Fibroblast of gingiva (primary cell): ENCODE data around the gene MUC2.
A peak's percentile ranks its signal among the peaks of the same experiment; 100 is the strongest.

Experiments used
- DNase-seq: peaks from one replicate; pipeline ENCODE4 v3.0.0-alpha.2; 2011; ENCODE audit warnings: low read depth

MUC2 gene

GRCh38 chr11:1036931-1037330 is 37.7 kb upstream of the MUC2 start:
- DNase-seq = no peak

- DNase-seq = no peak
These were observed 37.1 kb upstream of the MUC2 start for GRCh38 chr11:1037506-1038055.

- DNase-seq = no peak
These were observed 36.3 kb upstream of the MUC2 start for GRCh38 chr11:1038361-1038760.

- DNase-seq = no peak
These were observed 35.8 kb upstream of the MUC2 start for GRCh38 chr11:1038921-1039320.

GRCh38 chr11:1039481-1040427 is 34.9 kb upstream of the MUC2 start:
- DNase-seq = no peak

GRCh38 chr11:1040428-1041148 is 34.1 kb upstream of the MUC2 start:
- peak; percentile 41 for DNase-seq

GRCh38 chr11:1041149-1041467 is 33.6 kb upstream of the MUC2 start:
- DNase-seq = no peak

- DNase-seq = no peak
These were observed 33.2 kb upstream of the MUC2 start for GRCh38 chr11:1041471-1041870.

- no peak for DNase-seq
These were observed 32.6 kb upstream of the MUC2 start for GRCh38 chr11:1041936-1042608.

GRCh38 chr11:1042626-1043562 is 31.8 kb upstream of the MUC2 start:
- no peak for DNase-seq

- no peak for DNase-seq
These were observed 31.0 kb upstream of the MUC2 start for GRCh38 chr11:1043563-1044096.

- DNase-seq = no peak
These were observed 30.5 kb upstream of the MUC2 start for GRCh38 chr11:1044160-1044559.

- no peak for DNase-seq
These were observed 27.0 kb upstream of the MUC2 start for GRCh38 chr11:1047595-1048156.

- DNase-seq = no peak
These were observed 26.2 kb upstream of the MUC2 start for GRCh38 chr11:1048375-1049070.

GRCh38 chr11:1049071-1049405 is 25.6 kb upstream of the MUC2 start:
- no peak for DNase-seq

- DNase-seq = no peak
These were observed 25.2 kb upstream of the MUC2 start for GRCh38 chr11:1049431-1049891.

GRCh38 chr11:1049911-1050580 is 24.6 kb upstream of the MUC2 start:
- no peak for DNase-seq

GRCh38 chr11:1050581-1051355 is 23.9 kb upstream of the MUC2 start:
- DNase-seq = peak; percentile 24
